ENCODE data around the gene SLC25A34. TPM values are rescaled to one million over a fixed set of nuclear protein-coding genes. Genes with fewer than 3 reads are reported as not detected.

SLC25A34 gene
- total RNA-seq, 4 donors from 2014 or later = 12.9 to 73.3 (median 36.2) TPM

- WGBS, 2 donors (ENCODE audit: low coverage in 1 of 2) = 78% methylated on average over 6 of the region's 7 CpGs; no CpG with 5 or more reads in 1 of the 2 donors
- TF ChIP-seq CTCF (IDR thresholded peaks at IDR 0.05) (no peak), POLR2AphosphoS5 (IDR thresholded peaks at IDR 0.05) (no peak)
- in situ Hi-C loops (cut with MboI; ENCODE audit: low pct_ligation_motif_present in 1 of 4, low pct_unique_long_range_greater_than_20kb in 1 of 4, low sequenced_read_pairs in 3 of 4) = no loop called here
- Histone ChIP-seq H3K36me3 (peaks cover 0 to 44% (median 20%) of the 10 kb centered on the region in 4 donors), H3K4me1 (peaks cover 11 to 29% (median 27%) of the 10 kb centered on the region in 4 donors), H3K4me3 (no peak overlapping the region), H3K27ac (no peak overlapping the region), H3K9me3 (no peaks in the 10 kb centered on the region), H3K27me3 (no peaks in the 10 kb centered on the region)
- intact Hi-C loops (cut with DNase I; ENCODE audit: low total_unique reads) = no loop called here
- no peak for DNase-seq
Measured at GRCh38 chr1:15732686-15733081, 3.4 kb upstream of the SLC25A34 start.

- in situ Hi-C loops (cut with MboI; ENCODE audit: low pct_ligation_motif_present in 1 of 4, low pct_unique_long_range_greater_than_20kb in 1 of 4, low sequenced_read_pairs in 3 of 4) = no loop called here
- no peak for DNase-seq
- peaks cover 0 to 38% (median 17%) of the 10 kb centered on the region in 4 donors for H3K36me3 ChIP-seq
Measured at GRCh38 chr1:15733218-15733725, 2.8 kb upstream of the SLC25A34 start.

GRCh38 chr1:15733726-15734226 is 2.3 kb upstream of the SLC25A34 start:
- 96% methylated on average over 18 of the region's 27 CpGs; no CpG with 5 or more reads in 1 of the 2 donors for WGBS, 2 donors (ENCODE audit: low coverage in 1 of 2)
- TF ChIP-seq EP300 (IDR thresholded peaks at IDR 0.05; ENCODE audit: low read depth) (no peak), POLR2A (IDR thresholded peaks at IDR 0.05) (no peak), POLR2AphosphoS5 (IDR thresholded peaks at IDR 0.05) (no peak), CTCF (IDR thresholded peaks at IDR 0.05) (no peak)
- H3K36me3 ChIP-seq = peaks cover 0 to 33% (median 15%) of the 10 kb centered on the region in 4 donors
- H3K27ac ChIP-seq = no peak overlapping the region
- H3K4me1 ChIP-seq = peaks cover 11 to 37% (median 32%) of the 10 kb centered on the region in 4 donors
- H3K4me3 ChIP-seq = no peak overlapping the region
- H3K9me3 ChIP-seq = no peaks in the 10 kb centered on the region
- DNase-seq = no peak
- H3K27me3 ChIP-seq = no peaks in the 10 kb centered on the region
- intact Hi-C loops (cut with DNase I; ENCODE audit: low total_unique reads) = no loop called here
- in situ Hi-C loops (cut with MboI; ENCODE audit: low pct_ligation_motif_present in 1 of 4, low pct_unique_long_range_greater_than_20kb in 1 of 4, low sequenced_read_pairs in 3 of 4) = no loop called here

More at GRCh38 chr1:15733218-15733725, 2.8 kb upstream of the SLC25A34 start:
- Histone ChIP-seq H3K4me3 (no peak overlapping the region), H3K27ac (no peak overlapping the region), H3K4me1 (peaks cover 11 to 35% (median 32%) of the 10 kb centered on the region in 4 donors), H3K9me3 (no peaks in the 10 kb centered on the region), H3K27me3 (no peaks in the 10 kb centered on the region)
- TF ChIP-seq EP300 (IDR thresholded peaks at IDR 0.05; ENCODE audit: low read depth) (no peak), CTCF (IDR thresholded peaks at IDR 0.05) (no peak), POLR2AphosphoS5 (IDR thresholded peaks at IDR 0.05) (no peak), POLR2A (IDR thresholded peaks at IDR 0.05) (no peak)
- intact Hi-C loops (cut with DNase I; ENCODE audit: low total_unique reads) = no loop called here
- 84 to 96% methylated on average over 5 to 11 of the region's 11 CpGs for WGBS, 2 donors (ENCODE audit: low coverage in 1 of 2)

- 81% methylated on average over 13 of the region's 13 CpGs; no CpG with 5 or more reads in 1 of the 2 donors for WGBS, 2 donors (ENCODE audit: low coverage in 1 of 2)
- in situ Hi-C loops (cut with MboI; ENCODE audit: low pct_ligation_motif_present in 1 of 4, low pct_unique_long_range_greater_than_20kb in 1 of 4, low sequenced_read_pairs in 3 of 4) = no loop called here
- no peak overlapping the region for H3K27ac ChIP-seq
Measured at GRCh38 chr1:15734296-15734695, 1.8 kb upstream of the SLC25A34 start.

More at GRCh38 chr1:15734296-15734695, 1.8 kb upstream of the SLC25A34 start:
- Histone ChIP-seq H3K27me3 (no peaks in the 10 kb centered on the region), H3K4me1 (peaks cover 11 to 37% (median 32%) of the 10 kb centered on the region in 4 donors), H3K36me3 (peaks cover 0 to 31% (median 14%) of the 10 kb centered on the region in 4 donors), H3K9me3 (no peaks in the 10 kb centered on the region), H3K4me3 (no peak overlapping the region)
- intact Hi-C loops (cut with DNase I; ENCODE audit: low total_unique reads) = no loop called here
- TF ChIP-seq EP300 (IDR thresholded peaks at IDR 0.05; ENCODE audit: low read depth) = no peak
- no peak for TF ChIP-seq CTCF (IDR thresholded peaks at IDR 0.05)
- TF ChIP-seq POLR2AphosphoS5 (IDR thresholded peaks at IDR 0.05) = no peak
- no peak for TF ChIP-seq POLR2A (IDR thresholded peaks at IDR 0.05)
- no peak for DNase-seq
